GM04504 (cell line): ENCODE measurements around the gene DDX50.
"Not testable (repeated sequence)": the region's sequence is repeated elsewhere in the genome, so short reads cannot be mapped to it uniquely, and the experiment has no call there.

Source experiments
- DNase-seq: peaks from one replicate; pipeline ENCODE4 v3.0.0-alpha.2; 2012; ENCODE audit warnings: low read depth

The DDX50 gene

DNA sequence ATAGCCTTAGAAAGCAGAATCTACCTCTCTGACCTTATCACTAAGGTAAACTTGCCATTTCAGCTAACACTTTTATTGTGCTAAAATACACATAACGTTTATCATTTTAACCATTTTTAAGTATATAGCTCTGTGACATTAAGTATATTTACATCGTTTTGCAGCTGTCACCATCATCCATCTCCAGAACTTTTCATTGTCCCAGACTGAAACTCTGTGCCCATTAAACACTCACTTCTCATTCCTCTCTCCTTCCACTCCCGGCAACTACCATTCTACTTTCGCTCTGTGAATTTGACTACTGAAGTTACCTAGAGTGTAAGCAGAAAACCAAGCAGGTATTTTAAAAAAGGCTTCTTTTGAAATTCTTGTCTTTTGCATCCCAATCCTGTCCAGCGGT is 1.3 kb downstream of the DDX50 start:
- DNase-seq, result no peak

DNA sequence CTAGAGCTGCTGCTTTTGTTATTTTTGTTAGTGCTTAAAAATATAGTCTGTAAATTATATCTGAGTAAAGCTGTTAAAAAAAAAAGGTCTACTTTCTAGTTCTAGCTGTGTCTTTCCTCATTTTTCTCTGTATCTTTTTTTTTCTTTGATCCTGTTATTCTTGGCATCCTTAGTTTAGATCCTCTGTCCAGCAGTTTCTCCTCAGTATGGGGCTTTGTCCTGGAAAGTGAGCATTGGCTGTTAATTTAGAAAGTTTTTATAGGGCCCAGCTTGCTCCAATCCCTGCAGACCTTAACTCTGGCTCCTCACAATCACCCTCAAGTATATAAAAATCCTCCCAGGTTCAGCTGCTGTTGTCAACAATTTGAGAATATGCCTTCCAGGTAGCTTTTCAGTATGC is 23.5 kb downstream of the DDX50 start:
- DNase-seq, result no peak

DNA sequence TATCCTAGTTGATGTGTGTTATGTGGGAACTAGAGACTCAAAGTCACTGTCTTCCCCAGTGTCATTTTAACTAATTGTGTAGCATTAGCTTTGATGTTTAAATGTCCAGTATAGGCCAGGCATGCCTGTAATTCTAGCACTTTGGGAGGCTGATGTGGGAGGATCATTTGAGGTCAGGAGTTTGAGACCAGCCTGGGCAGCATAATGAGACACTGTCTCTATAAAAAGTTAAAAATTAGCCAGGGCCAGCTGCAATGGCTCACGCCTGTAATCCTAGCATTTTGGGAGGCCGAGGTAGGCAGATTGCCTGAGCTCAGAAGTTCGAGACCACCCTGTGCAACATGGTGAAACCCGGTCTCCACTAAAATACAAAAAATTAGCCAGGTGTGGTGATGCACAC is 24.4 kb downstream of the DDX50 start:
- DNase-seq, result no peak

DNA sequence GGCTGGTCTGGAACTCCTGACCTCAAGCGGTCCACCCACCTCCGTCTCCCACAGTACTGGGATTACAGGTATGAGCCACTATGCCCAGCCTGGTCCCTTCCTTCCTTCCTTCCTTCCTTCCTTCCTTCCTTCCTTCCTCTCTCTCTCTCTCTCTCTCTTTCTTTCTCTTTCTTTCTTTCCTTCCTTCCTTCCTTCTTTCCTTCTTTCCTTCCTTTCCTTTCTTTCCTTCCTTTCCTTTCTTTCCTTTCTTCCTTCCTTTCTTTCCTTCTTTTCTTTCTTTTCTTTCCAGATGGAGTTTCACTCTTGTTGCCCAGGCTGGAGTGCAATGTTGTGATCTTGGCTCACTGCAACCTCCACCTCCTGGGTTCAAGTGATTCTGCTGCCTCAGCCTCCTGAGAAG is 28.0 kb downstream of the DDX50 start:
- not testable (repeated sequence) for DNase-seq

DNA sequence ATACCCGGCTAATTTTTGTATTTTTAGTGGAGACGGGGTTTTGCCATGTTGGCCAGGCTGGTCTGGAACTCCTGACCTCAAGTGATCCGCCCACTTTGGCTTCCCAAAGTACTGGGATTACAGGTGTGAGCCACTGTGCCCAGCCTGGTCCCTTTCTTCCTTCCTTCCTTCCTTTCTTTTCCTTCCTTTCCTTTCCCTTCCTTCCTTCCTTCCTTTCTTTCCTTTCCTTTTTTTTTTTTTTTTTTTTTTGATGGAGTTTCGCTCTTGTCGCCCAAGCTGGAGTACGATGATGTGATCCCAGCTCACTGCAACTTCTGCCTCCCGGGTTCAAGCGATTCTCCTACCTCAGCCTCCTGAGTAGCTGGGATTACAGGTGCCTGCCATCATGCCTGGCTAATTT is 28.8 kb downstream of the DDX50 start:
- DNase-seq, result not testable (repeated sequence)

DNA sequence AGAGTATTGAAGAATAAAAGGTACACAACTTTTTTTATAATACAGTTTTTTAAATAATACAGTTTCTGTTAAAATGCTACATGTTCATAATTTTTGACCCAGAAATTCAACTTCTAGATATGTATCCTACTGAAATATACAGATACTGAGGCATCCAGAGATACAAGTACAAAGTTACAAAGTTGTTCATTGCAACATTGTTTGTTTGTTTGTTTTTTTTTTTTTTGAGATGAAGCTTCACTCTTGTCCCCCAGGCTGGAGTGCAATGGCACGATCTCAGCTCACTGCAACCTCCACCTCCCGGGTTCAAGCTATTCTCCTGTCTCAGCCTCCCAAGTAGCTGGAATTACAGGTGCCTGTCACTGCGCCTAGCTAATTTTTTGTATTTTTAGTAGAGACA is 31.7 kb downstream of the DDX50 start:
- DNase-seq, result not testable (repeated sequence)

DNA sequence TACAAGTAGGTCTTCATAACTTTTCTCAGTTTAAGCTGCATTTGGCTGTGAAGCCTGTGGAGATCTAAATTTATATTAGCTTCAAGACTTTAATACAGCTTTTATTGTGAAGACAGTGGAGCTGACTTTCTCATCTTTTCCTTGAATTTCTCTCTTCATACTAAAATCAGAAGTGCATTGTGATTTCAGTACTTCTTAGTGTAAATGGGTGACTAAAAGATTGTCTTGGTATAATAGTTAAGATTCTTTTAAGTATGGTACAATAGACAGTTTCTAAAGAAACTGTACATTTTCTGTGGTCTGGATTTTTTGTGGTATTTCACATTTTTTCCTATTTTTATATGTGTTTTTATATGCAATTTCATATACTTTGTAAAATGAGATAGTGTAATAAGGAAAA is 33.9 kb downstream of the DDX50 start:
- DNase-seq, result no peak

DNA sequence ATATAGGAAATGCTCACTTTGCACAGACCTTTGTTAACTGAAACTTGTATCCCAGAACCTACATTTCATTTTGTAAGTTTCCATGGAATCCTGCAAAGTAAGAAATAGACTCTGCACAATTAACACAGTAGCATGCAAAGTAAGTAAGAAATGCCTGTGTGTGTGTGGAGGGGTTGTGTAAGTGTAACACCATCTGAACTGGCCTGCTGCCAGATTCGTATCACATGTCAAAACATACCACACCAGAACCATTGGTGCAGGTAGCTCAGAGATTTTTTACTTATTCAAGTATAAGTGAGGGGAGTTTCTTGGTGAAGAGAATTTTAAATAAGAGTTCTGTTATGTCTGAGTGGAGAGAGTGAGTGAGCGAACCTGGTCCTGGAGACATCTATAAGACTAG is 37.0 kb downstream of the DDX50 start:
- DNase-seq, result no peak

DNA sequence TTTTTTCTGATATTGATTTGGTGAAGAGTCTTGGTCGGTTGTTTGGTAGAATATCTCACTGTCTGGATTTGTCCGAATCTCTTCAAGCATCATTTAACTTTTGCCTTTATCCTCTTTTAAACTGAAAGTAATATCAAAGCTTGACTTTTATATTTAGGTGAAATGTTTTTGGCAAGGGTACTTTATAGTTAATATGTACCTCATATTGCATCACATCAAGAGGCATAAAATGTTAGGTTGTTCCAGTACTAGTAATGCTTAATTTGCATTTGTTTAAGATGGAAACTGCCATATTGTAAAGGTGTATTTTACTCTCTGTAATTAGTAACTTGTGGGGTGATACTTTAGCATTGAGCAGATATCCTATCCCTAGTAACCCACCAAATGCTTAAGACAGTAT is 37.8 kb downstream of the DDX50 start:
- no peak for DNase-seq

DNA sequence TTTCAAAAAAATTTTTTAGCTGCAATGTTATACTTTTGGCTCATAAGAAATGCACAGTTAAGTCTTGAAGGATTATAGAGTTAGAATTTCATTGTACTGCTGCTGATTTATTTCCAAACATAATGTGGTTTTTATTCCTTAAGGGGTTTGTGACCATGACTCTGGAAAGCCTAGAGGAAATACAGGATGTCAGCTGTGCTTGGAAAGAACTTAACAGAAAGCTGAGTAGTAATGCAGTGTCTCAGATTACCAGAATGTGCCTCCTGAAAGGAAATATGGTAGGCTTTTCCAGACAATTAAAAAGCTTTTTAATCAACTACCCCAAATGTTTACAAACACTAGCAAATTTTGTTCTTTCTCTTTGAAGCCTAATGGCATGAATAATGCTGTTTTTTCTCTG is 39.8 kb downstream of the DDX50 start:
- DNase-seq, result not testable (repeated sequence)

DNA sequence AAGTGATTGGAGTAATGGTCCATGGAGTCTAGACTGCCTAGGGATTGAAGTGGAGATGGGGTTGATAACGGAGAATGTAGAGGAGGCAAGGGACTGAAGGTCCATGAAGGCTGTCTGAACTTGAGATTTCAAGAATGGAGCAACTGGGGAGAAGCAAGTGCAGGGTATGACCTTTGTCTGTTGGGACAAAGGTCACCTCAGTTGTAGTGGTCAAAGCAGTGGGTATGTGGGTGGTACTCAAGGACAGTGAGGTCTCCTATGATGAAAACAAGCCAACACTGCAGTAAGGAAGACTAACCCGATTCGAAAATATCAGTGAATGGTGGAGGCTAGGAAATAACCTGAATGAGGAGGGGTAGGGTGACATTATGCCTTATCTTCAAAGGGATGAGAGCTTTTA is 49.5 kb downstream of the DDX50 start:
- no peak for DNase-seq

DNA sequence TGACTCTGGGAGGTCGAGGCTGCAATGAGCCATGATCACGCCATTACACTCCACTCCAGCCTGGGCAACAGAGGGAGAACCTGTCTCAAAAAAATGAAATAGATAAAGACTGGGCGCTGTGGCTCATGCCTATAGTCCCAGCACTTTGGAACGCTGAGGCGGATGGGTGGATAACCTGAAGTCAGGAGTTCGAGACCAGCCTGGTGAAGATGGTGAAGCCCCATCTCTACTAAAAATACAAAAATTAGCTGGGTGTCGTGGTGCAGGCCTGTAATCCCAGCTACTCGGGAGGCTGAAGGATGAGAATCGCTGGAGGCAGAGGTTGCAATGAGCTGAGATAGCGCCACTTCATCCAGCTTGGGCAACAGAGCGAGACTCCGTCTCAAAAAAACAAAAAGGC is 53.8 kb downstream of the DDX50 start:
- no peak for DNase-seq

DNA sequence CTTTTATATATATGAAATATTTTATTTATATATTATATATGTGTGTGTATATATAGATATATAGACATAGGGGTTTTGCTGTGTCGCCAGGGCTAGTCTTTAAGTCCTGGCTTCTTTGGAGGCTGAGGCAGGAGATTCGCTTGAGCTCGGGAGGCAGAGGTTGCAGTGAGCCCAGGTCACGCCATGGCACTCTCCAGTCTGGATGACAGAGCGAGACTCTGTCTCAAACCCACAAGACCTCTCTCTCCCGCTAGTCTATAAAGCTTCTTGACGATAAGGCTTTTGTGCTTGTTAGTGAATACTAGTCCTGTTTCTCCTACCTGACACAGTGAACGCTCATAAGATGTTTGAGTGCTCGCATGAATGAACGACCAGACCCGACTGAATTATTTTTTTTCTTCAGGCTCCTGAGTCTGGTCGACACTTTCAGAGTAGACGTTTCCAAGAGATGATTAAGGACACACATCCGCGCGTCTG is 54.3 kb downstream of the DDX50 start:
- DNase-seq, result no peak

DNA sequence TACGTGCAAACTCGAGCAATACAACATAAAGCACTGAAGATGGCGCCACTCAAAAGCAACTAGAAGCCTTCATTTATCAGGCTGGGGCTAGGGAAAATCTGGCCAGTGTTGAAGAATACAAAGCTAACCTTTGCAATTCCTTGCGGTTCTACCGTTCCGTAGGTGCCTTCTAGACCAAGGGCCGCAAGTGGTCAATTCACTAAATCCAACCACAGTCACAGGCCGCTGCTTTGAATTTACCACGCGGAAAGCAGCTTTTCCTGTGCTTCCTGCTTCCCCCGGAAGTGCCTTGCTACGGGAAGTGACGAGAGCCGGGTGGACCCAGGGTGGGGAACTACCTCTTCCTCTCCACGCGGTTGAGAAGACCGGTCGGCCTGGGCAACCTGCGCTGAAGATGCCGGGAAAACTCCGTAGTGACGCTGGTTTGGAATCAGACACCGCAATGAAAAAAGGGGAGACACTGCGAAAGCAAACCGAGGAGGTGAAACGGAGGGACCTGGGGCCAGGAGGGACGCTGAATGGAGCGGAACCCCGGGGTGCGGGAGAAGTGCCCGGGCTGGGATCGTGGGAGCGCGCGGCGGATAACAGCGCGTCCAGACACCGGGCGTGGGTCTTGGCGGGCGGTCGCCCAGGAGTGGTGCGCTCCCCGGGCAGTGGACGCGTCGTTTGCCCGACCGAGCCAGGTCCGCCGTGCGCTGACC is 54.9 kb downstream of the DDX50 start, which contains the start of gene DDX21:
TSS of gene DDX21 (plus strand) at position 339 of the 701 bp plus-strand sequence. CDS start at position 395, 56 bp downstream.
- DNase-seq, result peak; percentile 80

DNA sequence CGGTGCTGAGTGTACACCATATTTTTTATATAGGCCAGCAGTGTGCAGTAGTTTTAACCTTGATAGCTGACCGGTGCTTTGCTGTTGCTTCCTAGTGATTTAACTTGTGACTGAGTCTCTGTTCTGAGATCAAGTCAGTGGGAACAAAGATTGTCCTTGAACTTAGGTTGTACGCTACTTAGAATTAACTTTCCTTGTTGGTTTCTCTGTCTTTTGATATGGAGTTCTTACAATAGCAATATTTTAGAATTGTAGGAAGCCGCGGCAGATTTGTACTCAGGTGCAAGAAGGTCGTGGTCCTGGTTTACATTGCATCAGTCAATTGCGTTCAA is 56.1 kb downstream of the DDX50 start:
- no peak for DNase-seq

DNA sequence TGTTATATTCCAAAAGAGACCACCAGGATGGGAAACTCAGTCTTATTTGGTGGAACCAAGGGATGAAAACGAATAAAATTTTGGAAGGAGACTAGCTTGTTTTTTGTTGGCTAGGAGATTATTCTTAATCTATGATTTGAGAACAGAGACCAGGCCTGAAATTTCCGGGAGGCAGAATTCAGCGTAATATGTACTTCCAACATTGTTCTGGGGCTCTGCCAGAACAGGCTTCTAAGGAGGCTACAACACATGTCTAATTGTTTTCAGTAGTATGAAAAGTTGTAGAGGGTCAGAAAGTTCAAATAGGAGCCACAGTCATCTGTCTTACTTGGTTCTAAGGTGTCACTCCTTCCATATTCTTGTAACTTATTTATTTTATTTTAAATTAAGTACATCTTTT is 56.5 kb downstream of the DDX50 start:
- no peak for DNase-seq

DNA sequence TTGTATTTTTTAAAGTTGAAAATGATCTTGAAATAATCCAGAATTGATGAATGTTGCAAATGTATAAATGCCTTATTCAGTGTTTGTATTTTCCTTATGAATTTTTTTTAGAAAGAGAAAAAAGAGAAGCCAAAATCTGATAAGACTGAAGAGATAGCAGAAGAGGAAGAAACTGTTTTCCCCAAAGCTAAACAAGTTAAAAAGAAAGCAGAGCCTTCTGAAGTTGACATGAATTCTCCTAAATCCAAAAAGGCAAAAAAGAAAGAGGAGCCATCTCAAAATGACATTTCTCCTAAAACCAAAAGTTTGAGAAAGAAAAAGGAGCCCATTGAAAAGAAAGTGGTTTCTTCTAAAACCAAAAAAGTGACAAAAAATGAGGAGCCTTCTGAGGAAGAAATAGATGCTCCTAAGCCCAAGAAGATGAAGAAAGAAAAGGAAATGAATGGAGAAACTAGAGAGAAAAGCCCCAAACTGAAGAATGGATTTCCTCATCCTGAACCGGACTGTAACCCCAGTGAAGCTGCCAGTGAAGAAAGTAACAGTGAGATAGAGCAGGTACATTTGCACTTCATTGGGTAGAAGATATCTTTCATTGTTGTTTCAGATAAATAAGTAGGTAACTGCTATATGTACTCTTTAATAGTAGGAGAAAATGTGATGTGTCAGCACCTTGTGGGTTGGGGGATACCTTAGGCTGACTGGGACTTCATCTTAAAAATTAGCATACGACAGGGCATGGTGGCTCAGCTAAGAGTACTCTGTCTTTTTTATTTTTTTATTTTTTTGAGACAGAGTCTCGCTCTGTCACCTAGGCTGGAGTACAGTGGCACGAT is 58.8 kb downstream of the DDX50 start:
- no peak for DNase-seq

DNA sequence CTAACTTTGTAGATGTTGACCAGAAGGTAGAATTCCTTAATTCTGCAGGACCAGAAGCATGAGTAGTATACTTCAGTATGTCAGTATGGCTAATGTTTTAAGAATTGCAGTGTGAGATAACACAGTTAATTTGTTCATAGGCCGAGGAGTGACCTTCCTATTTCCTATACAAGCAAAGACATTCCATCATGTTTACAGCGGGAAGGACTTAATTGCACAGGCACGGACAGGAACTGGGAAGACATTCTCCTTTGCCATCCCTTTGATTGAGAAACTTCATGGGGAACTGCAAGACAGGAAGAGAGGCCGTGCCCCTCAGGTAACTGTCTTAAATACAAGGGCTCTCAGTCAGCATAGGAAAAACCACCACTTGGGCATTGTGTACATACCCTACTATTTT is 62.0 kb downstream of the DDX50 start:
- no peak for DNase-seq

DNA sequence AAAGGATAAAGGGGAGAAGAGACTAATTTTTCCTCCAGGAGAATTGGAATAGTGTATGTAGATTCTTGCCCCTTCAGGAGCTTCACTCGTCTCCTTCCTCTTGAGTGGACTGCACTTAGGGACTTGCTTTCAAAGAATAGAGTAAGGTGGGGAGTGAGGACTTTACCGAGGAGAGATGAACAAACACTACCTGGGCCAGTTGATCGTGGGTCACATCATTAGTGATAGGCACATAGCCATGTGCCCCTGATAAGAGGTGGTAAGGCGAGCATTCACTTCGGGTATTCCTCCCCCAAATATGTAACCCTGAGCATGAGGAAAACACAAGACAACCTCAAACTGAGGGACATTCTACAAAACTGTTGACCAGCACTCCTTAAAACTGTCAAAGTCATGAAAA is 72.9 kb downstream of the DDX50 start:
- DNase-seq, result no peak

DNA sequence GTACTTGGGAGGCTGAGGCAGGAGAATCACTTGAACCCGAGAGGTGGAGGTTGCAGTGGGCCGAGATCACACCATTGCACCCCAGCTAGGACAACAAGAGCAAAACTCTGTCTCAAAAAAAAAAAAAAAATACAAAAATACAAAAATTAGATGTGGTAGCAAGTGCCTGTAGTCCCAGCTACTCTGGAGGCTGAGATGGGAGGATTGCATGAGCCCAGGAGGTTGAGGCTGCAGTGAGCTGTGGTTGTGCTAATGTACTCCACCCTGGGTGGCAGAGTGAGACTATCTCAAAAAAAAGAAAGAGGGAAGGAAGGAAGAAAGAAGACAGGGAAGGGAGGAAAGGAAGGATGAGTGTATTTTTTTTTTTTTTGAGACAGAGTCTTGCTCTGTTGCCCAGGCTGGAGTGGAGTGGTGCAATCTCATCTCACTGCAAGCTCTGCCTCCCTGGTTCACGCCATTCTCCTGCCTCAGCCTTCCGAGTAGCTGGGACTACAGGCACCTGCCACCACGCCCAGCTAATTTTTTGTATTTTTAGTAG is 74.9 kb downstream of the DDX50 start:
- not testable (repeated sequence) for DNase-seq

DNA sequence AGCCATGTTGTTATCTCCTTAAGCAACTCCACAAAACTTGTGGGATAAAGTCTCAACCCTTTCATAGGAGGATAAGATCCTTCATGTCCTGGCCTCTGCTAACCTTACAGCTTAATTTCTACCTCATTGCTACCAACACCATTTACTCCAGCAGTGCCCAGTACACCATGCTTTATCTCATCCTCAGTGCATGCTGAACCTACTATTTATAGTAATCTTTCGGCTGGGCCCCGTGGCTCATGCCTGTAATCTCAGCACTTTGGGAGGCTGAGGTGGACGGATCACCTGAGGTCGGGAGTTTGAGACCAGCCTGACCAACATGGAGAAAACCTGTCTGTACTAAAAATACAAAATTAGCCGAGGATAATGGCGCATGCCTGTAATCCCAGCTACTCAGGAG is 78.6 kb downstream of the DDX50 start:
- not testable (repeated sequence) for DNase-seq

DNA sequence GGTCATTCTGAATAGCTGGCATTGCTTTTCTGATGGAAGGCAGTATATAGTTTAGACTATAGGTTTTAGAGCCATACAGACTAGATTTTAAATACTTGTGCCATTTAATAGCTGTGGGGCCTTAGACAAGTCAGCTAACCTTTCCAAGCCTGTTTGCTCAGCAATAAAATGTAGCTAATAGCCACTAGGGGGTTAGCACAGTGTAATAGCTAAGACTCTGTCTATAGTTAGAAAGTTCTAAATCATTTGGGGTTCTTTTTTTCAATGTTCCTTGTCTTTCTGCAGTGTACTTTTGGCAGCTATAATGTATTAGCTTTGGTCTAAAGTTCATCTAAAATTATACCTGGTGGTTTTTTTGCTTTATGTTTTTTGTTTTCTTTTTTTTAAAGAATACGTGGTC is 80.0 kb downstream of the DDX50 start:
- DNase-seq, result no peak

DNA sequence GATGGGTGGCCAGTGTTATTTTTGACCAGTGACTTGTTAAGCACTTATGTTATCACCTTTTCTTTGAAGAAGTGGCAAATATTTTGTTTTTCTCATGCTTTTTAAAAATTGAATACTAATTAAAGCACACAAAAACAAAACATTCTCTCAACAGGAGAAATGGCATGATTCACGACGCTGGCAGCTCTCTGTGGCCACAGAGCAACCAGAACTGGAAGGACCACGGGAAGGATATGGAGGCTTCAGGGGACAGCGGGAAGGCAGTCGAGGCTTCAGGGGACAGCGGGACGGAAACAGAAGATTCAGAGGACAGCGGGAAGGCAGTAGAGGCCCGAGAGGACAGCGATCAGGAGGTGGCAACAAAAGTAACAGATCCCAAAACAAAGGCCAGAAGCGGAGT is 81.3 kb downstream of the DDX50 start:
- DNase-seq, result no peak
